ENCODE measurements around the gene NAALADL2.
"Not testable (repeated sequence)": the region's sequence is repeated elsewhere in the genome, so short reads cannot be mapped to it uniquely, and the experiment has no call there.

Gene NAALADL2

GRCh38 chr3:175326041-175326440 is 466.9 kb downstream of the NAALADL2 start:
- no peak overlapping the region for H3K4me3 ChIP-seq
- H3K27ac ChIP-seq, result no peak overlapping the region

GRCh38 chr3:175329373-175329772 is 470.2 kb downstream of the NAALADL2 start:
- H3K27ac ChIP-seq, result no peak overlapping the region
- H3K4me3 ChIP-seq, result no peak overlapping the region

- Histone ChIP-seq H3K4me3 (no peak overlapping the region), H3K27ac (no peak overlapping the region)
Measured at GRCh38 chr3:175335229-175335628, 476.1 kb downstream of the NAALADL2 start.

GRCh38 chr3:175336406-175337133 is 477.4 kb downstream of the NAALADL2 start:
- H3K27ac ChIP-seq, result no peak overlapping the region
- no peak overlapping the region for H3K4me3 ChIP-seq

- Histone ChIP-seq H3K4me3 (no peak overlapping the region), H3K27ac (no peak overlapping the region)
Measured at GRCh38 chr3:175337631-175338030, 478.5 kb downstream of the NAALADL2 start.

GRCh38 chr3:175338775-175339535 is 479.8 kb downstream of the NAALADL2 start:
- H3K27ac ChIP-seq, result no peak overlapping the region
- H3K4me3 ChIP-seq, result no peak overlapping the region

- Histone ChIP-seq H3K4me3 (no peak overlapping the region), H3K27ac (no peak overlapping the region)
Measured at GRCh38 chr3:175340338-175341015, 481.3 kb downstream of the NAALADL2 start.

- Histone ChIP-seq H3K27ac (no peak overlapping the region), H3K4me3 (no peak overlapping the region)
Measured at GRCh38 chr3:175342196-175342595, 483.1 kb downstream of the NAALADL2 start.

GRCh38 chr3:175343946-175344345 is 484.8 kb downstream of the NAALADL2 start:
- Histone ChIP-seq H3K27ac (no peak overlapping the region), H3K4me3 (no peak overlapping the region)

- no peak overlapping the region for H3K27ac ChIP-seq
- no peak overlapping the region for H3K4me3 ChIP-seq
Measured at GRCh38 chr3:175346573-175347356, 487.6 kb downstream of the NAALADL2 start.

- Histone ChIP-seq H3K4me3 (no peak overlapping the region), H3K27ac (no peak overlapping the region)
Measured at GRCh38 chr3:175349168-175349567, 490.0 kb downstream of the NAALADL2 start.

- H3K27ac ChIP-seq, result no peak overlapping the region
Measured at GRCh38 chr3:175355801-175356335, 496.7 kb downstream of the NAALADL2 start.

GRCh38 chr3:175356899-175357324 is 497.8 kb downstream of the NAALADL2 start:
- no peak overlapping the region for H3K4me3 ChIP-seq
- no peak overlapping the region for H3K27ac ChIP-seq

More at GRCh38 chr3:175355801-175356335, 496.7 kb downstream of the NAALADL2 start:
- no peak overlapping the region for H3K4me3 ChIP-seq

GRCh38 chr3:175357758-175358157 is 498.6 kb downstream of the NAALADL2 start:
- Histone ChIP-seq H3K27ac (no peak overlapping the region), H3K4me3 (no peak overlapping the region)

- no peak overlapping the region for H3K4me3 ChIP-seq
Measured at GRCh38 chr3:175358935-175359334, 499.8 kb downstream of the NAALADL2 start.

GRCh38 chr3:175370426-175370825 is 511.3 kb downstream of the NAALADL2 start:
- not testable (repeated sequence) for H3K4me3 ChIP-seq, H3K27ac ChIP-seq

More at GRCh38 chr3:175358935-175359334, 499.8 kb downstream of the NAALADL2 start:
- H3K27ac ChIP-seq, result no peak overlapping the region

- H3K4me3 ChIP-seq, result not testable (repeated sequence)
Measured at GRCh38 chr3:175371187-175371586, 512.1 kb downstream of the NAALADL2 start.

GRCh38 chr3:175374705-175375104 is 515.6 kb downstream of the NAALADL2 start:
- Histone ChIP-seq H3K27ac (no peak overlapping the region), H3K4me3 (no peak overlapping the region)

More at GRCh38 chr3:175371187-175371586, 512.1 kb downstream of the NAALADL2 start:
- not testable (repeated sequence) for H3K27ac ChIP-seq

- Histone ChIP-seq H3K4me3 (no peak overlapping the region), H3K27ac (no peak overlapping the region)
Measured at GRCh38 chr3:175378348-175378747, 519.2 kb downstream of the NAALADL2 start.

Data from skin epidermis (tissue), 12 donors.